T-helper 2 cell (primary cell): ENCODE results near the gene KCNK10.
A peak's percentile ranks its signal among the peaks of the same experiment; 100 is the strongest.
"Not testable (repeated sequence)": the region's sequence is repeated elsewhere in the genome, so short reads cannot be mapped to it uniquely, and the experiment has no call there.

ENCODE experiments used
- DNase-seq, 5 experiments: peaks; one replicate each; pipeline versions ENCODE4 v3.0.0 to v3.0.0-alpha.2; 2012 to 2022

The KCNK10 gene

DNA sequence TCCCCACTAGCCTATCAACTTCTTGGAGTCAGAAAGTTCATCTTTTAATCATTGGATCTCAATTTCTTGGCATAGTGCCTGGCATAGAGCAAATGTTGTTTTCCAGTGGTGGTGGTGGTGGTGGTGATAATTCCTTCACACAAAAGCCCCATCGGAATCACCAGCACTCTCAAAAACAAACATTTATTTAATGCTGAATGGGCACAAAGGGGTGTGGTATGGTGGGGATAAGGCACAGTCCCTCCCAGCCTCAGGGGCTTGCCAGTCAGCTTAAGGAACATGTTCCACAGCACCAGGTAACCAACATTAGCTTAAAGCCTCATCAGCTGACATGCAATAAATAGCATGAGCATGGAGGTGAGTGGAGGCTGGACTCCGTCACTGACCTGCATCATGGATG lies 56.6 kb downstream of the KCNK10 start:
- no peak for DNase-seq

DNA sequence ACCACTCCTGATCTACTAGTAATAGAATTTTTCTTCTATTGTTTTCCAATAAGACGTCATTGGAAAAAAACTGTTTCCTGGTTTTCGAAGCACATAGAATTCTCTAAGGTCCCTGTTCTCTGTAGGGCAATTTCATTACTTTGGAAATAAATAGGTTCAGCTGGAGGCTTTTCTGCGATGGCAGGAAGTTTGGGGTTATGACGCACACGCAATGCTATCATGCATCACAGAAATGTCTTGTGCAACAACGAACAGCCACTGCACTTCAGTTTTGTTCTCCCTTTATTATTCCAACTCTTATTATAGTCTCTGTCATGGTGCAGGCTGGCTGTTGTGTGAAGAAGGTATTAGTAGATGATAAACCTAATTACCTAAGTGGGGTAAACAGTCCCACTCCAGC lies 59.0 kb downstream of the KCNK10 start:
- DNase-seq = no peak

DNA sequence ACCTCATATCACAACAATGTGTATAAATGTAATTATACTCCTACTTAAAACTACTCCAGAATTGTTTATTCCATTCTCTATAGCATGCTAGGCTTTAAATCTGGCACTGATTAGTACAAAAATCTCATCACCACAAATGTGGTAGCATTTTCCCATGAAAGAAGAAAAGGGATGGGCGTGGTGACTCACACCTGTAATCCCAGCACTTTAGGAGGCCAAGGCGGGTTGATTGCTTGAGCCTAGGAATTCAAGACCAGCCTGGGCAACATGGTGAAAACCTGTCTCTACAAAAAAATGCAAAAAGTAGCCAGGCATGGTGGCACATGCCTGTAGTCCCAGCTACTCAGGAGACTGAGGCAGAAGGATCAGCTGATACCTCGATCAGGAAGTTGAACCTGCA lies 61.8 kb downstream of the KCNK10 start:
- not testable (repeated sequence) for DNase-seq

DNA sequence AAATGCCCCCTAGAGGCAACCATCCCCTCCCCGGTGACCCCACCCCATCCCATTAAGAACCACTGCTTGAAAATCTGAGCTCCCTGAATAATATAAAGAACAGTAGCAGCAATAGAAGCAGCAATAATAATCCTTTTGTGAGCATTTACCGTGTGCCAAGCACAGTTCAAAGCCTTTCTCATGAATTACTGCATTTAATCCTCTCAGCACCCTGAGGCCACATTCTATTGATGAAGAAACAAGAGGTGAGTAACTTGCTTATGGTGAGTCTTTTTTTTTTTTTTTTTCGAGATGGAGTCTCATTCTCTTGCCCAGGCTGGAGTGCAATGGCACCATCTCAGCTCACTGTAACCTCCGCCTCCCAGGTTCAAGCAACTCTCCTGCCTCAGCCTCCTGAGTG lies 65.0 kb downstream of the KCNK10 start:
- no peak for DNase-seq

DNA sequence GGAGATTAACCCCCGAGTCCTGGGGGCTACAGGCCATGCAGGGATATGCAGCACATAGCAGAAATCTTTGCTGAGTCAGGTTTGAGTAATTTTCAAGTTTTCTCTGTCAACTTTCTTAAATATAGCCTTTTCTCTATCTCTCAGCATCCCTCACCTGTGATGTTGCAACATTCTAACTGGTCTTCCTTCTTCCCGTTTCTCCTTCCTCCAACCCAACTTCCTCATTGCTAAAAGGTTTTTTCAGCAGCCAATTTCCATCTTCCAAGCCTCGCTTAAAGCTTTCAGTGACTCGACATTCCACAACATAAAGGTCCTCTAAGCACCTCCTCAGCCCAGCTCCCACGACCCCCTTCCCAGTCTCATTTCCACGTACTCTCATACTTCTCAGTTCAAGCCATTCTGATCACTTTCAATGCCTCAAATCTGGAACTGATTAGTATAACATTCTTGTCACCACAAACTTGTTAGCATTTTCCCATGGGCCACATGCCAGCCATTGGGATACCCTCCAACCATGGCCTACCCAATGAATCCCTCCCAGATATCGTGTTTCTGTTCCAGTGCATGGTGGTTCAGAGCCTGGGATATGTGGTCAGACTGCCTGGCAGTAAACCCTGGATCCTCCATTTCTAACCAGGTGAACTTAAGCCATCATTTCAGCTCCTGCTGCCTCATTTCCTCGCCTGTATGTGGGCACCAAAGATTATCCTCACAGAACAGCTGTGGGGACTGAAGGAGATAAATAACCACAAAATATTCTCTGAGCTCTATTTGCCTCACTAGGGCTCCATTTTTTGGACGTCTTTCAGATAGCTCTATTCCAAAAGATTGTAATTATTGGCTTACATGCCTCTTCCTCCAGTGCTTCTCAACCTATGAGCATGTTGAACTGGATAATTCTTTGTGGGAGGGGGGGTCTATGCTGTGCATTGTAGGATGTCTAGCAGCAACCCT lies 65.8 kb downstream of the KCNK10 start:
- DNase-seq = no peak

DNA sequence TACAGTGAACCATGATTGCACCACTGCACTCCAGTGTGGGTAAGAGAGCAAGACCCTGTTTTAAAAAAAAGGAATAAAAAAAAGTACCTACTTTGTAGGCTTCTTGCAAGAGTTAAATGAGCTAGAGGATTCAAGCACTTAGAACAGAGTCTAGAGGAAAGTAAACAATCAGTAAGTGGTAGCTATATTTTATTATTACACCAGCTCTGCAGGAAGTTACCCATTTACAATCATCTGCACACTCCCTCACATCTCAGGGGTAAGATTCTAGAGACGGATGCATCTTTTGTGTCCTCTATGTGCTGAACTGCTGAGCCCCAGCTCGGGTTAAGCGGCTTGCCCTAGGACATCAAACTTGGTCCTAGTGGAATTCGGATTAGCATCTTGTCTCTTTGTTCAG lies 67.3 kb downstream of the KCNK10 start:
- DNase-seq = no peak

DNA sequence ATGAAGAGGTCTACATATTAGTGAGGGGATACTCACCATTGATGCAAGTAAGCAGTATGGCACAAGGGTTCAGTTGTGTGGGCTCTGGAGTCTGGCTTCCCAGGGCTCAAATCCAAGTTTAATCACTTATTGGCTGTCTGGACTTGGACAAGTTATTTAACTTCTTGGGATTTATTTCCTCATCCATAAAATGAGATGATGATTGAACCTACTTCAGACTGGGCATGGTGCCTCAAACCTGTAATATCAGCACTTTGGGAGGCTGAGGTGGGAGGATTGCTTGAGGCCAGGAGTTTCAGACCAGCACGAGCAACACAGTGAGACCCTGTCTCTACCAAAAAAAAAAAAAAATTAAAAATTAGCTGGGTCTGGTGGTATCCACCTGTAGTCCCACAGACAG lies 67.9 kb downstream of the KCNK10 start:
- no peak for DNase-seq

DNA sequence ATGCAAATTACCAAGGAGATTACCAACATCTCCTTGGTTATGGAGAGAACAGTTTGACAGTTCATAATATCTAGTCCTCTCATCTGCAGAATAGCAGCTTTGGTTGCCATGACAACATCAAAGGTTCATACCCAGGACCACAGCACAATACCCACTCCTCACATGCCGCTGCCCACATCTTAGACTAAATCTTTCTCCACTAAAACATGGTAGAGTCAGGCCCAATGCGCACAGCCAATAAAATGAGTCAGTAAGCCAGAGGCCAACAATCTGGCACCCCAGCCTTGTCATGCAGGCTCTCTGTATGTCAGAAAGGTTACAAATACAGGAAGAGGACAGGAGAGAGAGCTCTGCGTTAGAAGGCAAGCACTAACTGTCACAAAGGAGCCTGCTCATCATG lies 70.6 kb downstream of the KCNK10 start:
- DNase-seq = no peak

DNA sequence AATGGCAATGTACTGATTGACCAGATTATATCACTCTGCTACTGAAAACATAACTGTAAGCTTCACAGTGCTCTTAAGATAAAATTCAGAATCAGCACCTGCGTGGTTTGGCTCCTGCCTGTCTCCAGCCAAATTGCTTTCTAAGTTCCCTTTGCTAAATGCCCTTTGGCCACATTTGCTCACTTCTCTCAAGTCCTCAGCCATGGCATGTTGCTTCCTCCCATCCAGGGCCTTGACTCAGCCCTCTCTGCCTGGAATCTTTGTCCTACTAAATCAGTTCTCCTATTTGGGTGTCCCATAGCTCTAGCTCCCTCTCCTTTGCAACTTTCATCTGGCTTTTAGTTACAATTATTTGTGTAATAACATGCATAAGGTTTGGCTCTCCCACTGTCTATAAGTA lies 71.4 kb downstream of the KCNK10 start:
- DNase-seq = no peak

DNA sequence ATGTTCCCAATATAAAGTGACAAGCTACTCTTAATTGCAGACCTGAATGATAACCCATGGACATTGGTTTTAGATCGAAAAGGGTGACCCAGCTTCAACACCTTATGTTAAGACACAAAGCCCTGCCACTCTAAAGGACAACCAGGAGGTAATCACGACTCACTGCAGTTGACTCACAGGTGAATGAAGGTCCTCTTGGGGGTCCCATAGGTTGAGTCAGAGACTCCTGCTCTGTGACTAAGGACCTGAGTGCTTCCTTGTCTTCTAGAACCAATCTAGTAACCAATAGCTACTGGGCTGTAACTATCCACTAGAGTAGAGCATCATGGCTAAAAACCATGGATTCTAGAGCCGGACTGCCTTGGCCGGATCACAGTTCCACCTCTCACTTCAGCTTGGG lies 73.8 kb downstream of the KCNK10 start:
- DNase-seq = no peak

DNA sequence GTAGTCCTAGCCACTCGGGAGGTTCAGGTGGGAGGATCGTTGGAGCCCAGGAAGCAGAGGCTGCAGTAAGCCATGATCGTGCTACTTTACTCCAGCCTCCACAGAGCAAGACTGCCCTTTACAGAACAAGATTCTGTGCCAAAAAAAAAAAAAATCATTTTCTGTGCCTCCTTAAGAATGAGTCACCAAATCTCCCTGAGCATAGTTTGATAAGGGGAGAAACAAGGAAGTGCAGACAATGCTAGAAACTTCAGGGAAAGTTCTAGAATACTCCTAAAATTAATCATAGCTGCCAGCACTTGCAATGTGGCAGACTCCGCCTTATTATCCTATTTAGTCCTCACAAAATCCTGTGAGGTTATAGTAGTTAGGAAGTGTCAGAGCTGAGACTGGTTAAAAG lies 74.5 kb downstream of the KCNK10 start:
- DNase-seq = no peak

DNA sequence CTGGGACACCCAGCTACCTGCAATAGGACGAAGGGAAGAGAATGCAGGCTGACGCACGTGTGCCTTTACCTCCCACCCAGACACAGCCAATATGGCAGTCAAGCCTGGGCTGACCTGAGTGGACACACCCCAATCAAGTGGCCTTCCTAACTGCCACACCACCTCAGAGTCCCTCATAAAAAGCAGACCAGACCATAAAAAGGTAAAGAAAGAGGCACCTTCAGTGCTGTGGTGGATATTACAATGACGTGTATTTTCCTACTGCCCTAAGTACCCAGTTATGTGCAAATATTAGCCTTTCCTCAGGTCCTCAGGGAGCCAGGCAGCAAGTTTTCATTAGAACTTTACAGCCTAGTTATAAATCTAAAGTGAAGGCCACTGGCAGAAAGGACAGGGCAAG lies 75.8 kb downstream of the KCNK10 start:
- DNase-seq = no peak

DNA sequence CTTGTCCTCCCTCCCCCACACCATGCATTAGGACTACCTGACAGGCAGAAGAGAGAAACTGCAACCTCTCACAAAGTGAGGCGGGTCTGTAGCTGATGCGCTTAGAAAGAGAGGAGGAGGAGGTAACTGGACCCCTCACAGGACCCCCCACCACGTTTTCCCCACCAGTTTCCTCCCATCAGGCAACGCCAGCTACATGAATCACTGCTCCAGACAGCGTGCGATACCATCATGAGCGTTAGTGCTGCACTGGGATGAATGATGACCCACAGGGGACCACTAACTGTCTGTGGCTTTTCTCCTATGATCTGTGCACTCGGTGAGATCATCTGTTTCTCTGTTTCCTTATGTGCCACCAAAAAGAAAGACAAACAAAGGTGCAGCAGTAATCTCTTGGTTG lies 77.7 kb downstream of the KCNK10 start:
- DNase-seq = no peak

DNA sequence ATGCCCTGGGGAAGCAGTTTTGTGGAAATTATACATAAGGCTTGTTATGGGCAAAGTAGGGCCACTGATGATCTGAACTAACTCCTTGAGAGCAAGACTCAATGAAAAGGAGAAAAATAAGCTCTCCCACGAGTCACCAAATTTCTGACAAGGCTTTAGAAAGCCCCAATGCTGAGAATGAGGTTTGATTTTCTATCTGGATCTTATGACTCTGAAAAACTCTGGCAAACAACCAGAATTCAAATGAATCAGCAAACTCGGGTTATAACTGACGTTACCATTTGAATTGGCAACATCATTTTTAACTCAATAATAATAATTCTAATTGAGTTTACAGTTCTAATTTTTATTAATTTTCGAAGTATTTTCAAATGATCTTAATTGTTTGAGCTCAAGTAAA lies 79.1 kb downstream of the KCNK10 start:
- DNase-seq = no peak

DNA sequence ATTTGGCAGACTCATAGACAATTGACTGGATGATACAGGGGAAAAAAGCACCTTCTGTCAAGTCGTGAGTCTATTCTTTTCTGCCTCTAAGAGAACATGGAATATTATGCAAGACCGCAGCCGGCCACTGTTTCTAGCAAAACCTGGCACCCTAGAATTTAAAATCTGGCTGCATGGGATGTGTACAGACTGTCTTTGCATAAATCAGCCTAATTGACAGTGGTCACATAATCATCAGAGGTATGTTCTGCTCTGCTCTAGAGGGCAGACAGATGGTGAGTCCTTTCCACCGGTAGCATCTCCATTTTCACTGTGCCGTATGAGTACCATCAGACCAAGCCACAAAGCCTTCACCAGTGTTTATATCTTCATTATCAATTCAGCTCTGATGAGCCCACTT lies 80.6 kb downstream of the KCNK10 start:
- DNase-seq = no peak

DNA sequence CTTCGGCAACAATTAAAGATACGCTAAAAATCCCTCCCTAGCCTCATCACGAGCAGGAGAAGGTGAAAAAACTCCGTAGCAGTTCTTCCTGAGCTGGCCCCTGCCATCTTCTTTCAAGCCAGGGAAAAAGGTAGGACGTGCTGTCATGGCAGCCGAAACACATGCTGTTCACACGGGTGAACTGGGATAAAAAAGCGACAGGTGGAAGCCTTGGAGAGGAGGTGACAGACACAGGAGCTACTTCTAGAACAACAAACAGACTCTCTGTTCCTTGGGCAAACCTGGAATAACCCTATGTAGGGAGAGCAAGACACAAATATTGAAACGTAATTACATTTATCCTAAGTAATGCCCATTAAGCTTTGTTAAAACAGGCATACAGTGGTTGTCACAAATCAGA lies 81.3 kb downstream of the KCNK10 start:
- no peak for DNase-seq

DNA sequence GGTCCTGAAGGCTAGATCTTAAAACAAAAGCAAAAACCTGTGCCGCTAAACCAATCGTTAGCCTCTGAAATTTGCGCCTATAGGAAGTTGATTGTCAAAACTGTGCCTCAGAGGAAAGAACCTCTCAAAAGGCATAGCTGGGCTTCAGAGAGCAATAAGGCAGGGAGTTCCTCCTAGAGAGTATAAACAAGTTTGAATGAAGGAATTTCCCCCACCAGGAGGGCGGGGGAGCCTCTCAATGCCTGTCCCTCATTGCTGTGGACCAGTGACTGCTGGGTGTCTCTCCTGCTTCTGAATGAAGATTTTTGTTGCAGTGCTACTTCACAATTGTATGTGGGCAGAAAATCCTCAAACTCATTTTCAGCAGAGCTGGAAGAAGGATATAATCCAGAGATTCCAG lies 88.6 kb downstream of the KCNK10 start:
- no peak for DNase-seq

DNA sequence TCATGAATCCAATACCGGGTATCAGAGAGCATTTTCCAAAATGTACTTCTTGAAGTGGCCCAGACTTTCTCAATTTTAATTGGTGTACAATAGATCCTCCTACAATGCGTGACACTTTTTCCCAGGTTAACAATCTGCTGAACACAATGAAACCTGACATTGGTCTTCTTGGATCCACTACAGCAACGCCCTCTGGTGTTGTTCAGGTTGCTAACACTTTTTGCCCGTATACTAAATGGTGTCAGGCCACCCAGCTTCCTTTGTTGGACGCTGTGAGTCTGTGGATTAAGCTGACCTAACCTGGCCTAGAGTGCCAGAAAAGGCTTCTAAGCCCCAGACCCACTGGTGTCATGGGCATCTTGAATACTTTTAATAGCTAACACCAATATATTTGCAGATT lies 89.2 kb downstream of the KCNK10 start:
- peak in 1 of 5 experiments; percentile 18 for DNase-seq

DNA sequence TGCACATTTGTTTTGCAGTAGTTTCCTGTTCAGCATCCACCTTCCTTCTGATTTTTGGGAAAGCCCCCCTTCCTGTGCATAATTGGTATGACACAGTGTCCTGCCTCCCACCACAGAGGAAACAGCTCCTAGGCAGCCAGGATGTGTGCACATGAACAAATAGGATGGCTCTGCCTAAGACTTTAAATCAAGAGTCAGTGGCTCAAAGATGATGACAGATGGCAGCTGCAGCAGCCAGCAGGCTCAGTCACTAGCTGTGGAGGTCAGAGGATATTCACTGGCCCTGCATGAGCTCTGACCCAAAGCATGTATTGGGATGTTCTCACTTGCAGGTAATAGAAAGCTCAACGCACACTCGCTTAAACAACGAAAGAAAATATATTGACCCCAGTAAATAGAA lies 90.3 kb downstream of the KCNK10 start:
- DNase-seq = no peak

DNA sequence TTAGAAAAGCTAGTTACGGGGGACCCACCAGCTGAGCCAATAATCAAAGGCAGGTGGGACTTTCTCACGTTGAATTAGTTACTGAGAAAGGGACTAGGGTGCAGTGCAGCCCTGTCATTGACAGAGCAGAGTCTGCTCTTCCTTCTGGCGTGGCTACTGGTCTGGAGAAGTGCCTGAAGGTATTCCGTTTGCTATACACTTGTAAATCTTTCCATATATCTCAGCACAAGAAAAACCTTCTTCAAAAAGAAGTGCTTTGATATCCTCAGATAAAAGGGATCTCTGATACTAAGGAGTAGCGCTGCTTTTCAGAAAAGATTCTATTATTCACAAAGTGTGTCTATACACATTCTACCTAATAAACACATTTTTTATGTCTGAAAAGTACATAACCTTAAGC lies 91.5 kb downstream of the KCNK10 start:
- DNase-seq = no peak

DNA sequence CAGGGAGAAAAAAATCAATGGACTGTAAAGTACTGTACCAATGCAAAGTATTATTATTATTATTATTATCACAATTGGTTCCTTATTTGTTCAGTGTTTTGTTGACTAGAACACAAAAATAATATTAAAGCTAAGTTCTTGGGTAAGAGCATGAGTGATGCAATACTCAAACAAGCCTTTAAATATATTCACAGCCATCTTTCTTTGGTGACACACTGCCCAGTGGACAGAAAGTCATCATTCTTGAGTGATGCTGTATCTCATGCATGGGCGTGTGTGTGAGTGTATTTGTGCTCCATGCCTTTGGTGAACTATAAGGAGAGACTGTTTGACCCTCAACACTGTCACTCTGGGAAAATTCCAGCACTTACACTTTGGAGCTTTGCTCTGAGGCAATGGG lies 93.6 kb downstream of the KCNK10 start:
- DNase-seq = no peak

DNA sequence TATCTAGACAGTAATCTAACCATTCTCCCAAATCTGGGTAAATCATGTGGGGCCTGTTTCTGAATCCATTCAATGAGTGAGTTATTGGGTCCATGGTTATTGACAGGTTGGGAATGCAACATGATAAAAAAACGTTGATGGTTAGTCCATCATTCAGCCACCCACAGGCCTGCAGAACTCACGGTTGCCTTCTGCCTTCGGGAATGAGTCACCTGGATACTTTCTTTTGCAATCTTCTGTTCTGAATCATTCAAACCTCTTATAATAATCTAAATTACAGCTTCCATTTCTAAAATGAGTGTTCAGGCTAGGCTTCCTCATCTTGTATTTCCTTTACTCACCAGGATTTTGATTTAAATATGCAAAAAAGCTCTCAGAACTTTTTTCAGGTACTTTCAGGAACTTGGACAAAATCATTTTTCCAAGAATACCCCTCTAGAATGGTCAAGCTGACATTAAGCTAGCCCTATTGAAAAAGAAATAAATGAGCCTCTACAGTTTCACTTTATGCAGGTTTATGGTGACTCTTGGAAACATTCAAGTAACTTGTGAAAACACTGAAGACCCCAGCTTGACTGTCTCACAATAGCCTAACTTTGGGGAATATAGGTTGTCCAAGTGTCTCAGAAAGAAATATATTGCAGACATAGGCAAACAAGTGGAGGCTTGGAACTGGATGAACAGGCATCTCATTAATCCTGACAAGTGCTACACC lies 94.4 kb downstream of the KCNK10 start:
- no peak for DNase-seq

DNA sequence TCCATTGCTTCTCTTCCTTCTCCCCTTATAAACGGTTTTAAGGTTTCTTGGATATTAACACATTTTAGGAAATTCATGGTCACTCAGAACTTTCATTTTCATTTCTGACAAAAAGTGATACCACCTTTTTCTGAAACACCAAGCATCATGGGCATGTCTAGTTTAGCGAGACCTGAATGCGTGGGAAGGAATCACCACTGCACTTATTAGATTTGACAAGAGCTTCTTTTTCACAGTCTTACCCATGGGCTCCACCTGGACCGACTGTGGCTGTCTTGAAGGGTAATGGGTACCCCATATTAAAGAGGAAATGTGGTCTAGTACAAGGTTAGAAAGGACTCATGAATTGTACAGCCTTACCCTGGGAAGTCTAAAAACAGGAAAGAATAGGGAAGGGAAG lies 95.4 kb downstream of the KCNK10 start:
- no peak for DNase-seq

DNA sequence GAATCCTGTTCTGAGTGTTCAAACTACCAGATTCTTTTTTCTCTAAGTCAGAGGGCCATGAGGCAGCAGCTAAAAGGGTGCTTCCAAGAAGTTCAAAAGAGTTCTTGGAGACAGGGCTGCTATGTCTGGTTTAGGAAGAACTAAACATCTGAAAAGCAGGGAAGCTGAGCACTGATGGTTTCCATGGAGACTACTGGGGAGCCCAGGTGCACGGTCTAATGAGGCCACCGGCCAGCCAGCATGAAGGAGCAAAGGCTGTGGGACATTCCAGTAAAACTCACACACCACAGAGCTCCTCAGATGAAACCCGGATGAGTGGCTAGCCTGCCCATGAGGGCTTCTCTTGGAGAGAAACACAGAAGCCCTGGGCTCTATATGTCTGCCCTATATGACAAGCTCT lies 97.3 kb downstream of the KCNK10 start:
- no peak for DNase-seq
